Measurements from ENCODE around the gene CNOT2. TPM values are rescaled to one million over a fixed set of nuclear protein-coding genes. Genes with fewer than 3 reads are reported as not detected.
A peak's percentile ranks its signal among the peaks of the same experiment; 100 is the strongest.

The CNOT2 gene
- total RNA-seq, 1 experiment from 2014 or later, result 64.7 TPM

GRCh38 chr12:70255311-70255710, 12.1 kb downstream of the CNOT2 start:
- Mint-ChIP-seq H3K27ac (peak overlapping the region; percentile 42; the same call in 1 of the 2 replicates), H3K36me3 (no peaks in the 10 kb centered on the region), H3K27me3 (ENCODE audit: low read depth) (no peaks in the 10 kb centered on the region), H3K4me1 (peaks cover 74% of the 10 kb centered on the region), H3K4me3 (no peak overlapping the region), H3K9me3 (no peaks in the 10 kb centered on the region)
- ATAC-seq (no peak), DNase-seq (ENCODE audit: low spot score) (no peak)
- TF ChIP-seq ZMAT4 (CRISPR knock-in tag; IDR thresholded peaks at IDR 0.05) (no peak), IRF2 (CRISPR knock-in tag; IDR thresholded peaks at IDR 0.05; ENCODE audit: borderline replicate concordance, low read depth) (no peak)
- ChIA-PET CTCF (no interaction called here), POLR2A (no interaction called here)

GRCh38 chr12:70258605-70259403, 15.6 kb downstream of the CNOT2 start:
- POLR2A ChIA-PET, result no interaction called here
- H3K27me3 Mint-ChIP-seq (ENCODE audit: low read depth), result no peaks in the 10 kb centered on the region
- H3K36me3 Mint-ChIP-seq, result no peaks in the 10 kb centered on the region
- no peaks in the 10 kb centered on the region for H3K9me3 Mint-ChIP-seq
- CTCF ChIA-PET, result no interaction called here
- no peak for TF ChIP-seq RORB (CRISPR knock-in tag; IDR thresholded peaks at IDR 0.05)
- TF ChIP-seq GABPB1 (CRISPR knock-in tag; IDR thresholded peaks at IDR 0.05), result no peak
- no peak for TF ChIP-seq NFE2L1 (CRISPR knock-in tag; IDR thresholded peaks at IDR 0.05)
- TF ChIP-seq ZBTB43 (CRISPR knock-in tag; IDR thresholded peaks at IDR 0.05), result no peak
- no peak for TF ChIP-seq ZNF416 (CRISPR knock-in tag; IDR thresholded peaks at IDR 0.05)
- TF ChIP-seq HMGXB4 (CRISPR knock-in tag; IDR thresholded peaks at IDR 0.05), result no peak
- TF ChIP-seq IRF2 (CRISPR knock-in tag; IDR thresholded peaks at IDR 0.05; ENCODE audit: borderline replicate concordance, low read depth), result no peak
- DNase-seq (ENCODE audit: low spot score) (no peak), ATAC-seq (peak; percentile 87)
- H3K4me3 Mint-ChIP-seq, result no peak overlapping the region
- peaks cover 78% of the 10 kb centered on the region for H3K4me1 Mint-ChIP-seq
- peak overlapping the region; percentile 75 for H3K27ac Mint-ChIP-seq

GRCh38 chr12:70260646-70261045, 17.4 kb downstream of the CNOT2 start:
- Mint-ChIP-seq H3K4me3 (no peak overlapping the region), H3K27ac (peak overlapping the region; percentile 42), H3K4me1 (peaks cover 75% of the 10 kb centered on the region), H3K27me3 (ENCODE audit: low read depth) (no peaks in the 10 kb centered on the region), H3K36me3 (no peaks in the 10 kb centered on the region), H3K9me3 (no peaks in the 10 kb centered on the region)
- POLR2A ChIA-PET, result no interaction called here
- CTCF ChIA-PET, result no interaction called here
- DNase-seq (ENCODE audit: low spot score), result no peak
- ATAC-seq, result no peak
- TF ChIP-seq ZNF121 (CRISPR knock-in tag; IDR thresholded peaks at IDR 0.05) (no peak), NFYB (CRISPR knock-in tag; conservative IDR thresholded peaks at IDR 0.05; ENCODE audit: low read depth) (no peak), AFF4 (CRISPR knock-in tag; IDR thresholded peaks at IDR 0.05; ENCODE audit: borderline replicate concordance) (no peak), SP1 (CRISPR knock-in tag; conservative IDR thresholded peaks at IDR 0.05) (no peak), ZNF532 (CRISPR knock-in tag; IDR thresholded peaks at IDR 0.05; ENCODE audit: borderline replicate concordance) (no peak), ZNF425 (CRISPR knock-in tag; conservative IDR thresholded peaks at IDR 0.05) (no peak), ATF1 (CRISPR knock-in tag; IDR thresholded peaks at IDR 0.05) (no peak)
